ENCODE results near the gene YBX2. TPM values are rescaled to one million over a fixed set of nuclear protein-coding genes. Genes with fewer than 3 reads are reported as not detected.

Gene YBX2
- total RNA-seq, 1 experiment from 2014 or later, result 24.0 TPM

GRCh38 chr17:7239091-7240027, 55.1 kb downstream of the YBX2 start, which contains the start of gene PHF23:
PHF23 (minus strand) TSS chr17:7239457; CDS start chr17:7239279, 178 bp downstream.
- peaks cover 8% of the 10 kb centered on the region; the same call in 1 of the 2 replicates for H3K79me2 ChIP-seq (ENCODE audit: insufficient read depth, low read length)
- no peak for TF ChIP-seq CTCF (conservative IDR thresholded peaks at IDR 0.05)

More at GRCh38 chr17:7239091-7240027, 55.1 kb downstream of the YBX2 start, which contains the start of gene PHF23:
- Mint-ChIP-seq H3K27me3 (ENCODE audit: low read depth) (no peaks in the 10 kb centered on the region; the same call in 1 of the 2 replicates), H3K4me3 (peak within 1 kb of the TSS; percentile 95 to 97), H3K27ac (peak within 1 kb of the TSS; percentile 95 to 99 (median 97); a peak in 6 of 7 replicates), H3K4me1 (peaks cover 42 to 52% of the 10 kb centered on the region in 2 experiments), H3K36me3 (ENCODE audit: insufficient read depth in 1 of 3, low read depth in 3 of 3) (peaks cover 33 to 63% (median 55%) of the 10 kb centered on the region in 3 experiments), H3K9me3 (peaks cover 0 to 2% of the 10 kb centered on the region in 2 experiments; a peak in 2 of 5 replicates)
- H2BK5ac ChIP-seq (ENCODE audit: insufficient read length, low read length), result no peak within 1 kb of the TSS
- peak within 1 kb of the TSS; percentile 61 for H3K4me2 ChIP-seq (ENCODE audit: insufficient read depth, insufficient read length, low read length)
- WGBS (ENCODE audit: extremely low coverage, insufficient read length, low lambda C conversion rate), result no CpG with 5 or more reads among the region's 72 CpGs
- H3K9ac ChIP-seq (ENCODE audit: extremely low read depth, insufficient read length, low read length), result peak within 1 kb of the TSS; percentile 72
- peak within 1 kb of the TSS; percentile 66 for H3K14ac ChIP-seq (ENCODE audit: insufficient read depth, low read length)
- no peak within 1 kb of the TSS for H2BK120ac ChIP-seq (ENCODE audit: low read depth, low read length, poor library complexity, severe bottlenecking)
- H3K27me3 ChIP-seq (ENCODE audit: insufficient read depth, low read length), result no peaks in the 10 kb centered on the region
- H3K56ac ChIP-seq (ENCODE audit: insufficient read length, low read depth, low read length), result no peak within 1 kb of the TSS
- H3K27ac ChIP-seq (ENCODE audit: insufficient read length, low read depth, low read length), result no peak within 1 kb of the TSS
- H3K9me3 ChIP-seq (ENCODE audit: control insufficient read depth, low read depth, low read length), result no peaks in the 10 kb centered on the region
- H3K23ac ChIP-seq (ENCODE audit: insufficient read length, low read depth, low read length), result no peak within 1 kb of the TSS
- H4K20me1 ChIP-seq (ENCODE audit: control insufficient read depth, insufficient read depth, insufficient read length), result no peaks in the 10 kb centered on the region
- H3T11ph ChIP-seq (ENCODE audit: low read length), result no peak within 1 kb of the TSS
- H3K4ac ChIP-seq (ENCODE audit: low read depth, low read length), result no peak within 1 kb of the TSS
- peak within 1 kb of the TSS; percentile 51 for H3K18ac ChIP-seq (ENCODE audit: insufficient read length, low read depth, low read length)
- H2BK12ac ChIP-seq (ENCODE audit: insufficient read length, low read depth, low read length), result no peak within 1 kb of the TSS
- H2AFZ ChIP-seq (ENCODE audit: low read length), result no peak within 1 kb of the TSS
- H2AK5ac ChIP-seq (ENCODE audit: insufficient read length, low read length), result no peak within 1 kb of the TSS
- no peak within 1 kb of the TSS for H4K5ac ChIP-seq (ENCODE audit: insufficient read length, low read depth, low read length)
- H3K23me2 ChIP-seq (ENCODE audit: insufficient read length, low read depth, low read length, poor library complexity, severe bottlenecking), result peaks cover 7% of the 10 kb centered on the region
- no peaks in the 10 kb centered on the region for H3K4me1 ChIP-seq (ENCODE audit: insufficient read depth, low read length)
- H3K79me1 ChIP-seq (ENCODE audit: insufficient read depth, low read depth, low read length, poor library complexity, severe bottlenecking), result peaks cover 9% of the 10 kb centered on the region
- H4K8ac ChIP-seq (replicated peaks; ENCODE audit: insufficient read length, low read depth, low read length), result no peak within 1 kb of the TSS
- peak; percentile 100 for DNase-seq
- no peak within 1 kb of the TSS for H2BK20ac ChIP-seq (ENCODE audit: low read depth, low read length, poor library complexity, severe bottlenecking)
- no peak within 1 kb of the TSS for H4K91ac ChIP-seq (ENCODE audit: insufficient read length, low read depth, low read length)
- H2BK15ac ChIP-seq (ENCODE audit: low read depth, low read length), result no peak within 1 kb of the TSS

Measured in H9 (cell line).